Measurements from ENCODE around the gene ANKRD39. TPM values are rescaled to one million over a fixed set of nuclear protein-coding genes. Genes with fewer than 3 reads are reported as not detected.
"Not testable (repeated sequence)": the region's sequence is repeated elsewhere in the genome, so short reads cannot be mapped to it uniquely, and the experiment has no call there.

ANKRD39 gene
- total RNA-seq, 2 donors from 2014 or later = 8.4 to 18.0 TPM

DNA sequence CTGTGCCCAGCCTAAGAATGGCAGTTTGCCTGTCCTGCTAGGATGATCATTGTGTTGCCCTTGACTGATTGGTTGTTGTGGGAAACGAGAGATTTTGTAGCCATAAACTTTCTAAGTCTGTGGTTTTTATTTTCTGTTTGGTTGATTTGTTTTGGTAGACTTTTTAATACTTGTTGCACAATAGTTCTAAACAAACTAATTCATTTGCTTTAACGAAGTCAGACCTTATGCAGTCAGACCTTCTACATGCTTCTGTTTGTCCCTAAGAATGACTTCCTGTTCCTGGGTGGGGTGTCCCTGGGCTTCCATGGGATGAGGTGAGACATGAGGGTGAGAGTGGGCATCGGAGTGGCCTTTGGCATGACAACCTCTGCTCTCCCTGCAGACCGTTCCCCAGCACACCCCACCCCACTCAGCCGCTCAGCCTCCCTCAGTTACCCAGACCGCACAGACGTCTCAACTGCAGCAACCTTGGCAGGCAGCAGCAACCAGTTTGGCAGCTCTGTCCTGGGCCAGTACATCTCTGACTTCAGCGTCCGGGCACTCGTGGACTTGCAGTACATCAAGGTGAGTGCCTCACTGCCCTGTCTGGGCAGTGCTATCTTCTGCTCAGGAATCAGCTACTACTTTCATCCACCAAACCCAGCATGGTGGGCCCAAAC, 49.5 kb downstream of the ANKRD39 start:
- no peaks in the 10 kb centered on the region for H3K36me3 ChIP-seq
- peaks cover 0 to 10% of the 10 kb centered on the region in 2 donors for H3K4me1 ChIP-seq (ENCODE audit: control insufficient read depth in 1 of 2, low read depth in 2 of 2)
- TF ChIP-seq, protein P1, sequence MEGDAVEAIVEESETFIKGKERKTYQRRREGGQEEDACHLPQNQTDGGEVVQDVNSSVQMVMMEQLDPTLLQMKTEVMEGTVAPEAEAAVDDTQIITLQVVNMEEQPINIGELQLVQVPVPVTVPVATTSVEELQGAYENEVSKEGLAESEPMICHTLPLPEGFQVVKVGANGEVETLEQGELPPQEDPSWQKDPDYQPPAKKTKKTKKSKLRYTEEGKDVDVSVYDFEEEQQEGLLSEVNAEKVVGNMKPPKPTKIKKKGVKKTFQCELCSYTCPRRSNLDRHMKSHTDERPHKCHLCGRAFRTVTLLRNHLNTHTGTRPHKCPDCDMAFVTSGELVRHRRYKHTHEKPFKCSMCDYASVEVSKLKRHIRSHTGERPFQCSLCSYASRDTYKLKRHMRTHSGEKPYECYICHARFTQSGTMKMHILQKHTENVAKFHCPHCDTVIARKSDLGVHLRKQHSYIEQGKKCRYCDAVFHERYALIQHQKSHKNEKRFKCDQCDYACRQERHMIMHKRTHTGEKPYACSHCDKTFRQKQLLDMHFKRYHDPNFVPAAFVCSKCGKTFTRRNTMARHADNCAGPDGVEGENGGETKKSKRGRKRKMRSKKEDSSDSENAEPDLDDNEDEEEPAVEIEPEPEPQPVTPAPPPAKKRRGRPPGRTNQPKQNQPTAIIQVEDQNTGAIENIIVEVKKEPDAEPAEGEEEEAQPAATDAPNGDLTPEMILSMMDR (IDR thresholded peaks at IDR 0.05) = no peak
- H3K27ac ChIP-seq = no peak overlapping the region
- H3K4me3 ChIP-seq = no peak overlapping the region
- H3K9me3 ChIP-seq = no peaks in the 10 kb centered on the region
- H3K27me3 ChIP-seq (replicated peaks; ENCODE audit: insufficient read depth) = no peaks in the 10 kb centered on the region
- ATAC-seq (ENCODE audit: insufficient number of reproducible peaks, low FRiP score, low read depth) = no peak
- no peak for DNase-seq (ENCODE audit: low spot score)

DNA sequence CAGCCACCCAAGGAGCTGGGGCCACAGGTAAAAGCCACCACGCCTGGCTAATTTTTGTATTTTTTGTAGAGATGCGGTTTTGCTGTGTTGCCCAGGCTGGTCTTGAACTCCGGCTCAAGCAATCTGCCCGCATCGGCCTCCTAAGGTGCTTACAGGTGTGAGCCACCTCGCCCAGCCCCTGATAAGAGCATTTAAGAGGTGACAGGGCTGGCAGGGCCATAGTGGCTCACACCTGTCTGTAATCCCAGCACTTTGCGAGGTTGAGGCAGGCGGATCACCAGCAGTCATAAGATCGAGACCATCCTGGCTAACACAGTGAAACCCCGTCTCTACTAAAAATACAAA, 50.7 kb downstream of the ANKRD39 start:
- H3K4me3 ChIP-seq = no peak overlapping the region
- H3K4me1 ChIP-seq (ENCODE audit: control insufficient read depth in 1 of 2, low read depth in 2 of 2) = peaks cover 0 to 8% of the 10 kb centered on the region in 2 donors
- ATAC-seq (ENCODE audit: insufficient number of reproducible peaks, low FRiP score, low read depth) (no peak), DNase-seq (ENCODE audit: low spot score) (no peak)
- H3K27ac ChIP-seq = no peak overlapping the region
- TF ChIP-seq, protein P1 (IDR thresholded peaks at IDR 0.05) = no peak
- no peaks in the 10 kb centered on the region for H3K9me3 ChIP-seq
- no peaks in the 10 kb centered on the region for H3K27me3 ChIP-seq (replicated peaks; ENCODE audit: insufficient read depth)
- no peaks in the 10 kb centered on the region for H3K36me3 ChIP-seq

DNA sequence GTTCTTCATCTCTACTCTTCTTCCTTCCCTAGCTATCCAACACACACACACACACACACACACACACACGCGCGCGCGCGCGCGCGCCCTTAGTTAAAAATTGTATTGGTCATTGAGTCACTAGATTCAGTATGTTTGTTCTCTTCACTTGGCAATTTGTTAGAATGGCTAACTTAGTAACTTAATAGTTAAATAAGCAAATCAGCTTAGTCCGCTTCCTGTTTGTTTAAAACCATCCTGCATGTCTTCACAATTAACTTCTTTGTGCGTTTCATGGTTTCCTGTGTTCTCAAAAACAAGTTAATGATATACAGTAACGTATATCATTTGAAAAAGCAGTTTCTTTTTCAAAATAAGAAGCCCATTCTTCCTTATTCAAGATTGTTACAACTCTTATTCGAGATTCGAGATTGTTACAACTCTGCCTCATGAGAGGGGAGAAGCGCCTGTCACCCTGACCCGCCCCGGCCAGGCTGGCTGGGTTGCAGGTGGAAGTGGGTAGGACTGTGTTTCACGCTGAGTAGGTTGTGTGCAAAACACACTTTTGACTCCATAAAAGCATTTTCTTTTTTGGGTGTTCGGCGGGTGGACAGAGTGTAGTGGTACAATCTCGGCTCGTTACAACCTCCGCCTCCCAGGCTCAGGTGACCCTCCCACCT, 51.2 kb downstream of the ANKRD39 start:
- Histone ChIP-seq H3K36me3 (no peaks in the 10 kb centered on the region), H3K27me3 (replicated peaks; ENCODE audit: insufficient read depth) (no peaks in the 10 kb centered on the region), H3K4me1 (ENCODE audit: control insufficient read depth in 1 of 2, low read depth in 2 of 2) (peaks cover 0 to 3% of the 10 kb centered on the region in 2 donors), H3K27ac (no peak overlapping the region), H3K9me3 (no peaks in the 10 kb centered on the region), H3K4me3 (no peak overlapping the region)
- DNase-seq (ENCODE audit: low spot score) = no peak
- TF ChIP-seq, protein P1 (IDR thresholded peaks at IDR 0.05) = no peak
- no peak for ATAC-seq (ENCODE audit: insufficient number of reproducible peaks, low FRiP score, low read depth)

DNA sequence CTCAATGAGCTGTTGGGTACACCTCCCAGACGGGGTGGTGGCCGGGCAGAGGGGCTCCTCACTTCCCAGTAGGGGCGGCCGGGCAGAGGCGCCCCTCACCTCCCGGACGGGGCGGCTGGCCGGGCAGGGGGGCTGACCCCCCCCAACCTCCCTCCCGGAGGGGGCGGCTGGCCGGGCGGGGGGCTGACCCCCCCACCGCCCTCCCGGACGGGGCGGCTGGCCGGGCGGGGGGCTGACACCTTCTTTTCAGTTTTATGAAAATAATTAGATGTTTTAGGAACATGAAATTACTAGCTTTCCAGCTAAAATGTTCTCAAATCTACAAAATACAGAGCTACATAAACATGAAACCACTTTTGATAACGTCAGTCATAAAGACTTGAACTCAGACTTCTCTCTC, 51.9 kb downstream of the ANKRD39 start:
- DNase-seq (ENCODE audit: low spot score); H3K27me3 ChIP-seq (replicated peaks; ENCODE audit: insufficient read depth); H3K9me3 ChIP-seq; ATAC-seq (ENCODE audit: insufficient number of reproducible peaks, low FRiP score, low read depth); H3K27ac ChIP-seq; H3K4me3 ChIP-seq; H3K4me1 ChIP-seq (ENCODE audit: control insufficient read depth in 1 of 2, low read depth in 2 of 2); H3K36me3 ChIP-seq: not testable (repeated sequence)

DNA sequence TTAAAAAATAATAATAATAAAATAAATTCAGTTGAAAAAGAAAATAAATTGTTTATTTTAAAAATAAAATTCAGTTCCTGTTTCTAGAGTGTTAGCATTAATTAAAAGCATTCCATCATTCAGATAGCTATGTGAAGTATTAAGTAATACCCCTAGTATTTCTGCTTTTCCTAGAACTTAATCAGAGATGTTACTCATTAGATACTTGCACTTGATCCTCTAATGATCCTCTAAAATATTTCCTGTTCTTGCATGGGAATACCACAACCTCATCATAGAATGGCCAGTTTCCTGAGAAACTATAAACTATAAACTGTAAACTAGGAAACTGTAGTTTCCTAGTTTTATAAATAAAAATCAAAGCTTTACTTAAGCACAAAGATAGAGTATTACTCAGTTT, 52.8 kb downstream of the ANKRD39 start:
- no peaks in the 10 kb centered on the region for H3K36me3 ChIP-seq

More for the DNA sequence above, 52.8 kb downstream of the ANKRD39 start:
- DNase-seq (ENCODE audit: low spot score) (no peak), ATAC-seq (ENCODE audit: insufficient number of reproducible peaks, low FRiP score, low read depth) (no peak)
- Histone ChIP-seq H3K4me3 (no peak overlapping the region), H3K4me1 (ENCODE audit: control insufficient read depth in 1 of 2, low read depth in 2 of 2) (peaks cover 3 to 7% of the 10 kb centered on the region in 2 donors), H3K27me3 (replicated peaks; ENCODE audit: insufficient read depth) (no peaks in the 10 kb centered on the region), H3K27ac (no peak overlapping the region), H3K9me3 (no peaks in the 10 kb centered on the region)
- TF ChIP-seq, protein P1 (IDR thresholded peaks at IDR 0.05) = no peak
